Measurements from ENCODE around the gene TACC3. TPM values are rescaled to one million over a fixed set of nuclear protein-coding genes. Genes with fewer than 3 reads are reported as not detected.

The TACC3 gene
- total RNA-seq, 3 donors from 2014 or later = 4.1 to 7.8 (median 4.9) TPM

DNA sequence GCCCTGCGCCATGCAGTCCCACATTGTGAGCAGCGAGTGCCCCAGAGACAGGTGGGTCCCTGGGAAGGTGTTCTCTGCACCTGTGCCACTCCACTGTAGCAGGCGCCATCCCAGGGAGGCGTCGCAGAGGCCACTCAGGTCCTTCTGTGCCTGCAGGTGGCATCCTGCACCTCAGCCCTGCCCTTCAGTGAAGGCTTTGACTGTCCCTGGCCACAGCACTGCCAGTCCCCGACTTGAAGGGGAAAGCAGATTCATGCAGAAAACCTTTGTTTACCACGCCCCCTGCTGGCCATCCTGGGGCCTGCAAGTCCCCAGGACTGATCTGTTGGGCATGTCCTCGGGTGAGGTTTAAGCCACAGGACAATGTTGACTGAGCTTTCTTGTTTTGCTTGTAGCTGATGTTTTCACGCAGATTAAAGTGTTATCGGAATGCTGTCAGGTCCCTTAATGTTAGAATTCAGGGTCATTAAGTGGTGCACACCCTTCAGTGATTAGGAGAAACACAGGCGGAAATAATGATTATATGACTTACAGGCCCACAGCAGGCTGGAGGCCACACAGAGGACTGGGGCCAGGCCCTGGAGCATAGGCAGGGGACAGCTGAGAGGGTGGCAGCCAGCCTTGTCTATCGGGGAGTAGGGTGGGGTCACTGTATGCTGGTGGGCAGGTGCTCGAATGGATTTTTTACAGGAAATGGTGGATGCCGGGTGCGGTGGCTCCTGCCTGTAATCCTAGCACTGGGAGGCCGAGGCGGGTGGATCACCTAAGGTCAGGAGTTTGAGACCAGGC lies 5.0 kb downstream of the TACC3 start:
- Histone ChIP-seq H3K4me3 (no peak overlapping the region), H3K27ac (peak overlapping the region; percentile 34 to 61), H3K27me3 (no peaks in the 10 kb centered on the region), H3K4me1 (peaks cover 5 to 7% of the 10 kb centered on the region in 2 donors), H3K9me3 (no peaks in the 10 kb centered on the region), H3K36me3 (no peaks in the 10 kb centered on the region)
- peak; percentile 75 to 86 for DNase-seq (ENCODE audit: low spot score in 2 of 2)
- intact Hi-C loops (cut with DNase I; ENCODE audit: low total_unique reads) = no loop called here
- no peak for TF ChIP-seq POLR2A (IDR thresholded peaks at IDR 0.05)
- TF ChIP-seq POLR2AphosphoS5 (IDR thresholded peaks at IDR 0.05) = no peak
- TF ChIP-seq CTCF (IDR thresholded peaks at IDR 0.05) = peak; percentile 85 to 88 (median 86)

GRCh38 chr4:1727117-1728031 lies 6.1 kb downstream of the TACC3 start:
- Histone ChIP-seq H3K27ac (peak overlapping the region in 1 of 2 donors; percentile 61), H3K36me3 (no peaks in the 10 kb centered on the region), H3K4me3 (peak overlapping the region in 2 of 3 donors; percentile 1 to 7), H3K27me3 (no peaks in the 10 kb centered on the region), H3K4me1 (no peaks in the 10 kb centered on the region), H3K9me3 (no peaks in the 10 kb centered on the region)
- TF ChIP-seq POLR2AphosphoS5 (IDR thresholded peaks at IDR 0.05) (no peak), CTCF (IDR thresholded peaks at IDR 0.05) (no peak), POLR2A (IDR thresholded peaks at IDR 0.05) (no peak)
- intact Hi-C loops (cut with DNase I; ENCODE audit: low total_unique reads) = no loop called here
- DNase-seq (ENCODE audit: low spot score in 2 of 2) = peak in 1 of 2 donors; percentile 63

DNA sequence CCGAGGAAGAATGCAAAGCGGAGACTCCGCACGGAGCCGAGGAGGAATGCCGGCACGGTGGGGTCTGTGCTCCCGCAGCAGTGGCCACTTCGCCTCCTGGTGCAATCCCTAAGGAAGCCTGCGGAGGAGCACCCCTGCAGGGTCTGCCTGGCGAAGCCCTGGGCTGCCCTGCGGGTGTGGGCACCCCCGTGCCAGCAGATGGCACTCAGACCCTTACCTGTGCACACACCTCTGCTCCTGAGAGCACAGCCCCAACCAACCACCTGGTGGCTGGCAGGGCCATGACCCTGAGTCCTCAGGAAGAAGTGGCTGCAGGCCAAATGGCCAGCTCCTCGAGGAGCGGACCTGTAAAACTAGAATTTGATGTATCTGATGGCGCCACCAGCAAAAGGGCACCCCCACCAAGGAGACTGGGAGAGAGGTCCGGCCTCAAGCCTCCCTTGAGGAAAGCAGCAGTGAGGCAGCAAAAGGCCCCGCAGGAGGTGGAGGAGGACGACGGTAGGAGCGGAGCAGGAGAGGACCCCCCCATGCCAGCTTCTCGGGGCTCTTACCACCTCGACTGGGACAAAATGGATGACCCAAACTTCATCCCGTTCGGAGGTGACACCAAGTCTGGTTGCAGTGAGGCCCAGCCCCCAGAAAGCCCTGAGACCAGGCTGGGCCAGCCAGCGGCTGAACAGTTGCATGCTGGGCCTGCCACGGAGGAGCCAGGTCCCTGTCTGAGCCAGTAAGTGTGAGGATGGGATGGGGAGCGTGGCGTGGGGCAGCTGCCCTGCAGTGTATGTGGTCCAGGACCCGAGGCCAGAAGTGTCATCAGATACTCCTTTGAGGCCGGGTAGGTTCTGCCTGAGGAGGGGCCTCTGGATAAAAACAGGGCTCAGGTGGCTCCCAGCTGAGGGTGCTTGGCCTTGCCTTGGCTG lies 7.0 kb downstream of the TACC3 start:
- no peak for DNase-seq (ENCODE audit: low spot score in 2 of 2)
- no peaks in the 10 kb centered on the region for H3K36me3 ChIP-seq
- no peaks in the 10 kb centered on the region for H3K9me3 ChIP-seq
- TF ChIP-seq CTCF (IDR thresholded peaks at IDR 0.05) = no peak
- TF ChIP-seq POLR2AphosphoS5 (IDR thresholded peaks at IDR 0.05) = no peak
- no peak for TF ChIP-seq POLR2A (IDR thresholded peaks at IDR 0.05)
- peak overlapping the region in 1 of 2 donors; percentile 61 for H3K27ac ChIP-seq
- H3K4me1 ChIP-seq = no peaks in the 10 kb centered on the region
- intact Hi-C loops (cut with DNase I; ENCODE audit: low total_unique reads) = no loop called here
- H3K4me3 ChIP-seq = peak overlapping the region in 2 of 3 donors; percentile 1 to 7
- H3K27me3 ChIP-seq = no peaks in the 10 kb centered on the region

GRCh38 chr4:1730532-1731135 lies 9.3 kb downstream of the TACC3 start:
- intact Hi-C loops (cut with DNase I; ENCODE audit: low total_unique reads) = no loop called here
- Histone ChIP-seq H3K4me1 (no peaks in the 10 kb centered on the region), H3K36me3 (no peaks in the 10 kb centered on the region), H3K9me3 (no peaks in the 10 kb centered on the region), H3K27ac (no peak overlapping the region), H3K4me3 (no peak overlapping the region), H3K27me3 (no peaks in the 10 kb centered on the region)
- no peak for DNase-seq (ENCODE audit: low spot score in 2 of 2)
- TF ChIP-seq POLR2AphosphoS5 (IDR thresholded peaks at IDR 0.05) (no peak), CTCF (IDR thresholded peaks at IDR 0.05) (no peak), POLR2A (IDR thresholded peaks at IDR 0.05) (no peak)
